Measurements from ENCODE around the gene HIF3A.

DNA sequence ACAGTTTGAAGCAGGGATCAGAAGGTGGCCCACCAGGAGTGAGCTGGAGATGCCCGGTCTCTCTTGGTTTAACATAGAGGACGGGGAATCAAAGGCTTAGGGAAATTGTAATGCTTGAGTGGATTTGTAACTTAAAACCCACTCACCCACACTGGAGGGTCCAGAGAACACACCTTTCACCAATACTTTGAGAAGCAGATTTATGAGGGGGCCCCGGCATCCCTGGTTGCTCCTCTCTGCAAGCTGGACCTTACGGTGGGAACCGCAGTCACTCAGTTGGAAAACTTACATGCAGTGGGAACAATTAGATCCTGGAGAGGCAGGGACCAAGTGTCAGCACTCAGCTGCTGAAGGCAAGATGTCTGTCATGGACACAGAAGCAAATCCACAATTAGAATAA, 70.6 kb downstream of the HIF3A start:
- TF ChIP-seq, protein P1, sequence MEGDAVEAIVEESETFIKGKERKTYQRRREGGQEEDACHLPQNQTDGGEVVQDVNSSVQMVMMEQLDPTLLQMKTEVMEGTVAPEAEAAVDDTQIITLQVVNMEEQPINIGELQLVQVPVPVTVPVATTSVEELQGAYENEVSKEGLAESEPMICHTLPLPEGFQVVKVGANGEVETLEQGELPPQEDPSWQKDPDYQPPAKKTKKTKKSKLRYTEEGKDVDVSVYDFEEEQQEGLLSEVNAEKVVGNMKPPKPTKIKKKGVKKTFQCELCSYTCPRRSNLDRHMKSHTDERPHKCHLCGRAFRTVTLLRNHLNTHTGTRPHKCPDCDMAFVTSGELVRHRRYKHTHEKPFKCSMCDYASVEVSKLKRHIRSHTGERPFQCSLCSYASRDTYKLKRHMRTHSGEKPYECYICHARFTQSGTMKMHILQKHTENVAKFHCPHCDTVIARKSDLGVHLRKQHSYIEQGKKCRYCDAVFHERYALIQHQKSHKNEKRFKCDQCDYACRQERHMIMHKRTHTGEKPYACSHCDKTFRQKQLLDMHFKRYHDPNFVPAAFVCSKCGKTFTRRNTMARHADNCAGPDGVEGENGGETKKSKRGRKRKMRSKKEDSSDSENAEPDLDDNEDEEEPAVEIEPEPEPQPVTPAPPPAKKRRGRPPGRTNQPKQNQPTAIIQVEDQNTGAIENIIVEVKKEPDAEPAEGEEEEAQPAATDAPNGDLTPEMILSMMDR (IDR thresholded peaks at IDR 0.05 in 2 of 3, conservative IDR thresholded peaks at IDR 0.05 in 1 of 3; ENCODE audit: borderline replicate concordance in 1 of 3, insufficient read depth in 1 of 3, low read depth in 2 of 3, low read length in 2 of 3), result no peak
- no peak for TF ChIP-seq RAD21 (IDR thresholded peaks at IDR 0.05; ENCODE audit: low read depth)
- no peak for TF ChIP-seq POLR2AphosphoS5 (IDR thresholded peaks at IDR 0.05; ENCODE audit: low read depth, low read length)
- TF ChIP-seq CEBPB (IDR thresholded peaks at IDR 0.05; ENCODE audit: low read depth), result no peak
- no peak for TF ChIP-seq TCF7L2 (IDR thresholded peaks at IDR 0.05; ENCODE audit: borderline replicate concordance, extremely low read depth, insufficient read depth, insufficient read length)
- TF ChIP-seq REST (IDR thresholded peaks at IDR 0.05; ENCODE audit: low read depth), result no peak
- no peak for TF ChIP-seq ZNF274 (IDR thresholded peaks at IDR 0.05; ENCODE audit: low read depth, low read length)
- no peak for TF ChIP-seq POLR2A (IDR thresholded peaks at IDR 0.05; ENCODE audit: borderline replicate concordance, extremely low read depth, insufficient read depth, insufficient read length)
- TF ChIP-seq JUND (IDR thresholded peaks at IDR 0.05), result no peak

All from HCT116 (cell line).